H1 (cell line): ENCODE measurements around the gene FKBP10. TPM values are rescaled to one million over a fixed set of nuclear protein-coding genes. Genes with fewer than 3 reads are reported as not detected.
A peak's percentile ranks its signal among the peaks of the same experiment; 100 is the strongest.

Experiments used
- CBX5 ChIP-seq: fragments of 300-800, 300-1000 bp; sonication (generic); IDR thresholded peaks from 2 replicates; pipeline ENCODE4 v1.7.1; 2016; ENCODE audit warnings: antibody characterized with exemption, low read length, low read depth
- KDM4A ChIP-seq: IDR thresholded peaks from one replicate; pipeline ENCODE4 v1.7.1; 2012; ENCODE audit warnings: low read depth, mild to moderate bottlenecking, moderate library complexity, low read length, inconsistent platforms; ENCODE audit not compliant: severe bottlenecking
- NRF1 ChIP-seq: IDR thresholded peaks from 2 replicates; pipeline ENCODE4 v1.6.1; 2011; ENCODE audit warnings: mild to moderate bottlenecking, low read depth, low read length, improper control_type of control experiment
- TEAD4 ChIP-seq: IDR thresholded peaks from 2 replicates; pipeline ENCODE4 v1.6.1; 2012; ENCODE audit warnings: low read depth, low read length, inconsistent platforms, mixed read lengths
- polyA plus RNA-seq, 7 experiments: library from polyadenylated mRNA; depleted of rRNA in 3 of 7; stranded (reverse) in 5 of 7; unstranded in 2 of 7; fragments of >200 nt in 5 of 7; fragments of 200-250 nt in 2 of 7; gene quantifications; 1 replicate in 5 of 7; 2 replicates in 1 of 7; 4 replicates in 1 of 7; pipeline versions ENCODE4 v1.2.1 to v1.2.3, GENCODE V29; 2011 to 2013; ENCODE audit warnings: missing spikeins in 2 of 7, mixed read lengths in 2 of 7
- total RNA-seq: library from RNA; stranded (reverse); fragmentation: NEBNext Ultra II Directional; extraction: Animal tissue kit (Norgen Biotek cat#: 25700); gene quantifications from 2 replicates; pipeline ENCODE4 v1.2.1, GENCODE V29; 2021

FKBP10 gene
- total and polyA plus RNA-seq, 2 of the 8 experiments (the other 6 are each of a cell fraction or from before 2014, with no cell fraction given): 173 to 283 TPM

DNA sequence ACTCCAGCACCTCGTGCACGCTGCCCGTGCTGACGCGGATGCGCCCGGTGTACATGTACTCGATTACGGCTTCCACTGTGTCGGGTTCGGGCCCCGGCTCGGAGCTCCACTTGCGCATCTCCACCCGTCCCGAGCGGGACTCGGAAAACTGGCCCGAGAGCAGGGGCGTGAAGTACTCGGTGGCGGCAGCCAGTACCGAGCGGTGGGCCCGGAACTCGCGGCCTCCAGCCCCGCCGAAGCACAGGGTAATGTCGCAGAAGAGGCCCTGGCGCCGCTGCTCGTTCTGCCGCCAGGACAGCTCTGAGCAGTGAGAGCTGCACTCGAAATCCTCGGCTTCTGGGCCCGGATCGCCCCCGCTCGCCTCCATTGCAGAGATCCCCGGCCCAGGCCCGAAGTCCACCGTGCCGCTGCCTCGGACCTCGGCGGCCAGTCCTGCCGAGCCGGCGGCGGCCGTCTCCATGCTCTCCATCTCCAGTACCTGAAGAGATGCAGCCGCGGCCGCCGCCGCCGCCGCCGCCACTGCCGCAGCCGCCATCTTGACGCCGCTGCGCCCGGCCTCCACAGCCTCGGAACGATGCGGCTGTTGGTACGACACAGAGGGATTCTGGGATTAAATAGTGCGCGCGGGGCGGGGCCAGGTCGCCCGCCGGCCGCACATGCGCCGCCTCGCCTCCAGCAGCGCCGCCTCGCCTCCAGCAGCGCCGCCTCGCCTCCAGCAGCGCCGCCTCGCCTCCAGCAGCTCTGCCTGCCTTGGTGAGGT is 52.2 kb downstream of the FKBP10 start, which contains the start of gene KLHL11 (continued):
- TF ChIP-seq NRF1: peak; percentile 59
- peak; percentile 15; the same call in 1 of the 2 replicates for TF ChIP-seq TEAD4
- peak; percentile 83 for TF ChIP-seq KDM4A
- TF ChIP-seq CBX5: no peak
